Sigmoid colon (tissue), 7 donors: ENCODE measurements around the gene FLT1. TPM values are rescaled to one million over a fixed set of nuclear protein-coding genes. Genes with fewer than 3 reads are reported as not detected.
A peak's percentile ranks its signal among the peaks of the same experiment; 100 is the strongest.

Source experiments
- DNase-seq: peaks from one replicate; pipeline ENCODE4 v3.0.0-alpha.2; 2019
- H3K27ac ChIP-seq, 4 donors: fragments of 200-600 bp; sonication (generic); one replicate each; pipeline ENCODE4 v1.5.1; 2016 to 2019; ENCODE audit warnings: mild to moderate bottlenecking in 1 of 4
- H3K27me3 ChIP-seq, 3 donors: fragments of 200-600 bp; sonication (generic); one replicate each; pipeline ENCODE4 v1.5.1; 2019; ENCODE audit warnings: mild to moderate bottlenecking in 1 of 3
- H3K36me3 ChIP-seq, 4 donors: fragments of 200-600 bp; sonication (generic); one replicate each; pipeline ENCODE4 v1.5.1; 2016 to 2019
- H3K4me1 ChIP-seq, 4 donors: fragments of 200-600 bp; sonication (generic); one replicate each; pipeline ENCODE4 v1.5.1; 2017 to 2019
- H3K4me3 ChIP-seq, 4 donors: fragments of 200-600 bp; sonication (generic); one replicate each; pipeline ENCODE4 v1.5.1; 2017 to 2019; ENCODE audit warnings: mild to moderate bottlenecking in 2 of 4, moderate library complexity in 1 of 4
- H3K9me3 ChIP-seq, 4 donors: fragments of 200-600 bp in 3 of 4; sonication (generic) in 3 of 4; one replicate each; pipeline versions ENCODE4 v1.5.1 to v1.6.1; 2013 to 2019
- EP300 ChIP-seq, 4 donors: sonication (generic); formaldehyde crosslinking; IDR thresholded peaks; one replicate each; pipeline ENCODE4 v1.6.1; 2017; ENCODE audit warnings: antibody characterized with exemption in 4 of 4
- POLR2A ChIP-seq, 2 donors: fragments of 450-650 bp; IDR thresholded peaks; one replicate each; pipeline ENCODE4 v1.6.1; 2016; ENCODE audit warnings: antibody characterized with exemption in 2 of 2, mild to moderate bottlenecking in 2 of 2, moderate library complexity in 2 of 2
- POLR2AphosphoS5 ChIP-seq, 4 donors: sonication (generic); formaldehyde crosslinking; IDR thresholded peaks; one replicate each; pipeline ENCODE4 v1.6.1; 2017; ENCODE audit warnings: antibody characterized with exemption in 4 of 4
- WGBS, 2 donors: extraction: QIAGEN DNeasy Blood & Tissue Kit; methylation state at CpG; one replicate each; pipeline ENCODE4 v1.1.7; 2013; 5-methylcytosine and 5-hydroxymethylcytosine counted together
- intact Hi-C: fragments of 100-400 bp; cut with DNase I; formaldehyde crosslinking; loops from one replicate; pipeline ENCODE4 v1.15.1; 2023
- polyA plus RNA-seq, 3 donors: library from polyadenylated mRNA; stranded (reverse); fragments of 200-250 nt; gene quantifications; one replicate each; pipeline ENCODE4 v1.2.3, GENCODE V29; 2013
- total RNA-seq, 4 donors: library from RNA; depleted of rRNA; stranded (reverse); fragments of >200 nt; gene quantifications; one replicate each; pipeline ENCODE4 v1.1.0, GENCODE V29; 2016
- TF ChIP-seq, protein P1 (sequence below), 4 experiments: fragments of 450-650 bp in 3 of 4; fragments of 200-600 bp in 1 of 4; IDR thresholded peaks; one replicate each; pipeline ENCODE4 v1.5.1; 2016 to 2019; ENCODE audit warnings: antibody characterized with exemption in 4 of 4, mild to moderate bottlenecking in 3 of 4, moderate library complexity in 2 of 4
- donor health status: healthy with polysubstance abuse.
- donor health status: Bipolar disorder and iron deficiency.
- donor health status: healthy.

The FLT1 gene
- total and polyA plus RNA-seq, 7 donors = under 0.01 to 18.3 (median 5.7) TPM

DNA sequence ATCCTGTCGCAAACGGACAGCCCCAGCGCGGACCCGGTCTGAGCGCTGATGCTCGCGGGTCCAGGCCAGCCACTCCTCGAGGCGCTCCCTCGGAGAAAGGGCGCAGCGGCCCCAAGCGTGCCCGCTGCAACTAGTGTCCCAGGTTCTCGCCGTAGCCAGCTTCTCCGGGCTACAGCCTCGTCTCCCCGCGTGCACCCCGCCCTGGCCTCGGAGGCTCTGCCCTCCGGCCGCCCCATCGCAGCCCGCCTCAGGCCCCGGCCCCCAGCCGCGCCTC, 487 bp downstream of the FLT1 start:
- WGBS, 2 donors = 1 to 2% methylated on average over 30 of the region's 30 CpGs
- DNase-seq = no peak
- Histone ChIP-seq H3K36me3 (no peaks in the 10 kb centered on the region), H3K4me1 (peaks cover 0 to 25% (median 23%) of the 10 kb centered on the region in 4 donors), H3K4me3 (peak overlapping the region; percentile 21 to 56 (median 47)), H3K27me3 (peaks cover 29 to 73% (median 48%) of the 10 kb centered on the region in 3 donors), H3K9me3 (no peaks in the 10 kb centered on the region), H3K27ac (peak overlapping the region; percentile 27 to 63 (median 42))
- intact Hi-C loops = no loop called here
- TF ChIP-seq EP300 (IDR thresholded peaks at IDR 0.05) (no peak), POLR2A (IDR thresholded peaks at IDR 0.05) (no peak), POLR2AphosphoS5 (IDR thresholded peaks at IDR 0.05) (no peak)
- TF ChIP-seq, protein P1, sequence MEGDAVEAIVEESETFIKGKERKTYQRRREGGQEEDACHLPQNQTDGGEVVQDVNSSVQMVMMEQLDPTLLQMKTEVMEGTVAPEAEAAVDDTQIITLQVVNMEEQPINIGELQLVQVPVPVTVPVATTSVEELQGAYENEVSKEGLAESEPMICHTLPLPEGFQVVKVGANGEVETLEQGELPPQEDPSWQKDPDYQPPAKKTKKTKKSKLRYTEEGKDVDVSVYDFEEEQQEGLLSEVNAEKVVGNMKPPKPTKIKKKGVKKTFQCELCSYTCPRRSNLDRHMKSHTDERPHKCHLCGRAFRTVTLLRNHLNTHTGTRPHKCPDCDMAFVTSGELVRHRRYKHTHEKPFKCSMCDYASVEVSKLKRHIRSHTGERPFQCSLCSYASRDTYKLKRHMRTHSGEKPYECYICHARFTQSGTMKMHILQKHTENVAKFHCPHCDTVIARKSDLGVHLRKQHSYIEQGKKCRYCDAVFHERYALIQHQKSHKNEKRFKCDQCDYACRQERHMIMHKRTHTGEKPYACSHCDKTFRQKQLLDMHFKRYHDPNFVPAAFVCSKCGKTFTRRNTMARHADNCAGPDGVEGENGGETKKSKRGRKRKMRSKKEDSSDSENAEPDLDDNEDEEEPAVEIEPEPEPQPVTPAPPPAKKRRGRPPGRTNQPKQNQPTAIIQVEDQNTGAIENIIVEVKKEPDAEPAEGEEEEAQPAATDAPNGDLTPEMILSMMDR (IDR thresholded peaks at IDR 0.05) = no peak

DNA sequence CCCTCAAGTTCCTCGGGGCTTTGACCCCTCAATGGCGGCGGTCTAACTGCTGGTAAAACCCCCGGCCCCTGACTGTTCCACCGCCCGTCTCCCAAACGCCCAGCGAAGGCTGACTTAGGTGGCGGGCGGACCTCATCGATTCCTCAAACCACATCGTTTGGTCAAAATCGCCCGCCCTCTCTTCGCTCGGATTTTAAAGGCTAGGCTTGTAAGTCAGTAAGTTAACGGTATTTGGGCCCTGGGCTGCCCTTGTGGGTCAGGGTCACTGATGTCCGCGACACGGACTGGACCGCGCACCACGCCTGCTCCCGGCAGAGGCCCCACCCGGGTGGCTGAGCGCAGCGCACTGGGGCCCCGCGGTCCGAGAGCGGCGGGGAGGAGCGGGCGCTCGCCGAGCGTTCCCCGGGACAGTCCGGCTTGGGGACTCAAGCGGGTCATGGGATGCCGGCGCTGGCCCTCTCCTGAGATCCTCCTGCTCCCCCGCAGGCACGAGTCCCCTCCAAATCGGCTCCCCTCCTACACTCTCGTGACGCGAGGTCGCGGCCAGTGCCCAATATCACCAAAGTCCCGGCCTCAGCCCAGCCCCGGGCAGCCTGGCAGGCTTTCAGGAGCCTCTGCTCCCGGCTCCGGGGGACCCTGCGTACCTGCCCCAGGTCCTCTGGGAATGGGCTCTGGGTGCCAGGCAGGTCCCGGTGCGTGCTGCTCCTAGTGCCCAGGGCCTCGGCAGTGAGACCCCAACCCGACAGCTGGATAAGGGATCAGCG, 1.0 kb downstream of the FLT1 start:
- intact Hi-C loops = no loop called here
- WGBS, 2 donors = 2 to 7% methylated on average over 60 of the region's 60 CpGs
- peaks cover 0 to 25% (median 23%) of the 10 kb centered on the region in 4 donors for H3K4me1 ChIP-seq

DNA sequence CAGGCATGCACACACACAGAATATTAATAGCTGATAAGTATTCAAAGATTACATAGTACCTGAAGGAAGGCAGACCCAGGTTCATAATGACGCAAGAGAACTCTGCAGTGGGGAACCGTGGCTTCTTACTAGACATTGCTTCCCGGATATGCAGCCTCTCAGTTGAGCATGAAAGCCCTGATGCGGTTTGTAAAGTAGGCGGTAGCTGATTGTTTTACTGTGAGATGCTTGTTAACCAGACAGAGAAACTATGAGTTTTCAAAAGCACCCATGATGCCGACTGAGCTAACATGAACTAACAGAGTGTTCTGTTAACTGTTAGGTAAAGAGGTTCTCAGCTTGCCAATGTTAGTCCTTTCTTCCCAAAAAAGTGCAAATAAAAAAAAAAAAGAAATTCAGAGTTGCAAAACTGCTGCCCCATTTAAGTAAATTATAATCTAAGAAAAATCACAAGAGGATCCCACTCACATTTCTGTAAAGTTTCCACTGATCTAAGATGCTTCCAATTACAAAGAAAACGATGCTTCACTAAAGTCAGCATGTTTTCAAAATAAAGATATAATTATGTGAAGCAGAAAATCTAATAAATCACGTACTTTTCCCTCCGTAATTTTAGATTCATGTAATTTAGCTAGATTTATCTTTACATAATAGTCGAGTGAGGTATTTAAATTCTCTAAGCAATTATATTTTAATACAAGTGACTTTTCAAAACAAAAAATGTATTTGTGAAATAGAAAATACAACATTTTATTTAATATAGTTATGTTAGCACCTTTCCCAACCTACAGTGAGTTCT, 2.2 kb downstream of the FLT1 start:
- H3K4me1 ChIP-seq = peaks cover 0 to 25% (median 23%) of the 10 kb centered on the region in 4 donors
- intact Hi-C loops = no loop called here
- peaks cover 29 to 85% (median 48%) of the 10 kb centered on the region in 3 donors for H3K27me3 ChIP-seq
- no peak overlapping the region for H3K27ac ChIP-seq
- DNase-seq = no peak
- no peaks in the 10 kb centered on the region for H3K9me3 ChIP-seq
- TF ChIP-seq, protein P1 (IDR thresholded peaks at IDR 0.05) = no peak
- TF ChIP-seq POLR2A (IDR thresholded peaks at IDR 0.05) = no peak
- no peak for TF ChIP-seq POLR2AphosphoS5 (IDR thresholded peaks at IDR 0.05)
- no peak for TF ChIP-seq EP300 (IDR thresholded peaks at IDR 0.05)
- 33 to 51% methylated on average over 10 of the region's 10 CpGs for WGBS, 2 donors
- no peaks in the 10 kb centered on the region for H3K36me3 ChIP-seq
- peak overlapping the region in 2 of 4 donors; percentile 53 to 56 for H3K4me3 ChIP-seq

More for the DNA sequence above, 1.0 kb downstream of the FLT1 start:
- H3K27me3 ChIP-seq = peaks cover 29 to 78% (median 48%) of the 10 kb centered on the region in 3 donors
- H3K4me3 ChIP-seq = peak overlapping the region; percentile 21 to 56 (median 47)
- no peak for TF ChIP-seq EP300 (IDR thresholded peaks at IDR 0.05)
- no peak for TF ChIP-seq POLR2A (IDR thresholded peaks at IDR 0.05)
- TF ChIP-seq, protein P1 (IDR thresholded peaks at IDR 0.05) = no peak
- no peak for TF ChIP-seq POLR2AphosphoS5 (IDR thresholded peaks at IDR 0.05)
- no peaks in the 10 kb centered on the region for H3K9me3 ChIP-seq
- H3K36me3 ChIP-seq = no peaks in the 10 kb centered on the region
- H3K27ac ChIP-seq = peak overlapping the region; percentile 27 to 63 (median 42)
- DNase-seq = no peak

DNA sequence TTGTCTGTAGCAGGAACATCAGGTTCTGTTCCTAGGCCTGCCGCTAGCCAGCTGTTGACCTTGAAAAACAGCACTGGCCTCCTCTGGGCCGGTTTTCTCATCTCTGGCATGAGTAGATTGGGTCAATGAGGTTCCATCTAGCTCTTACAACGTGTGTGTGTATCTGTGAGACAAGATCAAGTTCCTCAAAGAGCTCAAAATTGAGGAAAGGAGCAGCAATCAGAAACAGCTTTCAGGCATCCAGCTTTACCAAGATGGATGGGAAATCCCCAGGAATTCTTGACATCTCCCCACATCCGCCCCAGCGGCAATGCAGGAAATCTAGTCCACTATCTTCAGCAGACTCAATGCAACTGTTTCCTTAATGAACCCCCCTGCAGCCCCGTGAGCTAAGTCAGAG, 4.9 kb downstream of the FLT1 start:
- Histone ChIP-seq H3K4me3 (no peak overlapping the region), H3K36me3 (no peaks in the 10 kb centered on the region), H3K27ac (no peak overlapping the region), H3K27me3 (peaks cover 24 to 68% (median 42%) of the 10 kb centered on the region in 3 donors), H3K9me3 (no peaks in the 10 kb centered on the region), H3K4me1 (peaks cover 0 to 19% (median 16%) of the 10 kb centered on the region in 4 donors)
- DNase-seq = no peak
- TF ChIP-seq POLR2A (IDR thresholded peaks at IDR 0.05) (no peak), POLR2AphosphoS5 (IDR thresholded peaks at IDR 0.05) (no peak), EP300 (IDR thresholded peaks at IDR 0.05) (no peak)
- TF ChIP-seq, protein P1 (IDR thresholded peaks at IDR 0.05) = no peak
- intact Hi-C loops = no loop called here
- WGBS, 2 donors = 50 to 61% methylated on average over 6 of the region's 6 CpGs
